Endothelial cell of umbilical vein (primary cell): ENCODE results near the gene RPH3AL. TPM values are rescaled to one million over a fixed set of nuclear protein-coding genes. Genes with fewer than 3 reads are reported as not detected.

Experiments
- BruUV-seq: library from RNA; stranded (reverse); fragments of 400-500 nt; replicated peaks from 2 replicates; lab custom pipeline; 2021; lab: Mats Ljungman, UMichigan
- CTCF ChIA-PET: fragments of 300-600, 350-600 bp; sonication (Branson Sonifier 250); formaldehyde crosslinking; loops from one replicate; lab custom pipeline; 2021; ENCODE audit warnings: antibody characterized with exemption, inconsistent platforms; lab: Charles Lee
- POLR2A ChIA-PET: fragments of 300-600, 350-600 bp; sonication (Branson Sonifier 250); formaldehyde crosslinking; loops from one replicate; lab custom pipeline; 2021; ENCODE audit warnings: antibody characterized with exemption, inconsistent platforms; lab: Charles Lee
- DNase-seq: peaks from one replicate; pipeline ENCODE4 v3.0.0-alpha.2; 2011; ENCODE audit warnings: low read depth, low spot score
- FAIRE-seq: peaks from 2 replicates; lab custom pipeline; 2011; peaks lifted over from hg19 to GRCh38; lab: Jason Lieb, UNC
- H2AFZ ChIP-seq: 2 replicates; pipeline ENCODE4 v1.6.0; 2012; ENCODE audit warnings: low read depth, low read length, control low read depth, inconsistent platforms
- H3K27ac ChIP-seq: 2 replicates; pipeline ENCODE4 v1.5.1; 2011; ENCODE audit warnings: low read depth, mild to moderate bottlenecking, control low read depth, low read length, moderate library complexity; ENCODE audit not compliant: insufficient read depth
- H3K27me3 ChIP-seq, 2 experiments: 2 replicates each; pipeline versions ENCODE4 v1.6.0 to v1.6.1; 2011; ENCODE audit warnings: low read length in 2 of 2, mixed read lengths in 1 of 2; ENCODE audit not compliant: control insufficient read depth in 2 of 2, insufficient read depth in 2 of 2
- H3K36me3 ChIP-seq, 2 experiments: 2 replicates in 1 of 2; 3 replicates in 1 of 2; pipeline ENCODE4 v1.5.1; 2011; ENCODE audit warnings: low read length in 2 of 2, mild to moderate bottlenecking in 1 of 2, moderate library complexity in 1 of 2; ENCODE audit not compliant: control insufficient read depth in 2 of 2, insufficient read depth in 2 of 2; ENCODE audit errors: extremely low read depth in 1 of 2
- H3K4me1 ChIP-seq: 3 replicates; pipeline ENCODE4 v1.5.1; 2011; ENCODE audit warnings: mild to moderate bottlenecking, low read length; ENCODE audit not compliant: control insufficient read depth, insufficient read depth; ENCODE audit errors: extremely low read depth
- H3K4me2 ChIP-seq: 2 replicates; pipeline ENCODE4 v1.6.1; 2011; ENCODE audit warnings: low read length, control low read depth, mixed read lengths; ENCODE audit not compliant: insufficient read depth
- H3K4me3 ChIP-seq, 3 experiments: fragments of 200-600 bp in 1 of 3; sonication (generic), shearing (Covaris generic) in 1 of 3; replicated peaks in 1 of 3; 2 replicates each; pipeline ENCODE4 v1.5.1; 2011 to 2016; ENCODE audit warnings: control low read depth in 3 of 3, low read length in 3 of 3, mild to moderate bottlenecking in 2 of 3, inconsistent platforms in 1 of 3, low read depth in 1 of 3, moderate library complexity in 1 of 3; ENCODE audit not compliant: insufficient read depth in 1 of 3
- H3K79me2 ChIP-seq: 2 replicates; pipeline ENCODE4 v1.6.0; 2012; ENCODE audit warnings: low read length, inconsistent platforms; ENCODE audit not compliant: control insufficient read depth, insufficient read depth
- H3K9ac ChIP-seq: replicated peaks from 2 replicates; pipeline ENCODE3; 2011; ENCODE audit warnings: low read length, control low read depth; ENCODE audit not compliant: insufficient read depth; ENCODE audit errors: extremely low read depth
- H3K9me1 ChIP-seq: replicated peaks from 3 replicates; pipeline ENCODE4 v1.6.0; 2011; ENCODE audit warnings: mild to moderate bottlenecking, low read length; ENCODE audit not compliant: control insufficient read depth, insufficient read depth; ENCODE audit errors: extremely low read depth
- H3K9me3 ChIP-seq: replicated peaks from 2 replicates; pipeline ENCODE4 v1.5.1; 2012; ENCODE audit warnings: low read length, inconsistent platforms; ENCODE audit not compliant: control insufficient read depth, insufficient read depth
- H4K20me1 ChIP-seq: replicated peaks from 2 replicates; pipeline ENCODE3; 2011; ENCODE audit warnings: mild to moderate bottlenecking, low read length; ENCODE audit not compliant: control insufficient read depth, insufficient read depth; ENCODE audit errors: extremely low read depth
- CTCF ChIP-seq, 2 donors: IDR thresholded peaks; 1 replicate in 1 of 2; 2 replicates in 1 of 2; pipeline ENCODE4 v1.5.1; 2011; ENCODE audit warnings: low read length in 2 of 2, mild to moderate bottlenecking in 2 of 2, moderate library complexity in 2 of 2, control low read depth in 1 of 2, inconsistent platforms in 1 of 2, low read depth in 1 of 2; ENCODE audit not compliant: insufficient read depth in 1 of 2; ENCODE audit errors: extremely low read depth in 1 of 2
- EZH2 ChIP-seq: IDR thresholded peaks from 2 replicates; pipeline ENCODE4 v1.6.1; 2012; ENCODE audit warnings: borderline replicate concordance, low read depth, mild to moderate bottlenecking, moderate library complexity, low read length, inconsistent platforms; ENCODE audit not compliant: severe bottlenecking
- FOS ChIP-seq: IDR thresholded peaks from 2 replicates; pipeline ENCODE4 v1.6.1; 2011; ENCODE audit warnings: mild to moderate bottlenecking, low read length, moderate library complexity, borderline replicate concordance; ENCODE audit not compliant: insufficient read depth
- GATA2 ChIP-seq: IDR thresholded peaks from 2 replicates; pipeline ENCODE4 v1.7.0; 2011; ENCODE audit warnings: low read depth, mild to moderate bottlenecking, moderate library complexity, mixed read lengths, low read length; ENCODE audit not compliant: insufficient read length, insufficient read depth
- JUN ChIP-seq: IDR thresholded peaks from 2 replicates; pipeline ENCODE4 v1.6.1; 2011; ENCODE audit warnings: borderline replicate concordance, low read depth; ENCODE audit not compliant: insufficient read length, insufficient read depth
- MAX ChIP-seq: IDR thresholded peaks from 2 replicates; pipeline ENCODE4 v1.6.1; 2011; ENCODE audit not compliant: insufficient read depth, insufficient read length
- MYC ChIP-seq: IDR thresholded peaks from one replicate; pipeline ENCODE4 v1.6.1; 2011; ENCODE audit warnings: mild to moderate bottlenecking, low read depth, low read length
- POLR2A ChIP-seq: IDR thresholded peaks from 2 replicates; pipeline ENCODE4 v1.6.1; 2012; ENCODE audit warnings: low read depth, mild to moderate bottlenecking, control low read depth, low read length
- POLR2AphosphoS5 ChIP-seq: IDR thresholded peaks from 2 replicates; pipeline ENCODE4 v1.6.1; 2012; ENCODE audit warnings: low read depth, mild to moderate bottlenecking, control low read depth, low read length, moderate library complexity; ENCODE audit not compliant: insufficient read depth
- dilution Hi-C: fragments of 300-500 bp; cut with MboI; formaldehyde crosslinking; loops from one replicate; pipeline ENCODE4 v1.15.0; 2019; ENCODE audit warnings: low sequenced_read_pairs; ENCODE audit not compliant: extremely low pct_ligation_motif_present
- intact Hi-C: fragments of 100-400 bp; cut with micrococcal nuclease; formaldehyde crosslinking; loops from one replicate; pipeline ENCODE4 v1.10.0; 2022
- polyA plus RNA-seq, 4 experiments: library from polyadenylated mRNA; depleted of rRNA in 3 of 4; stranded (reverse) in 3 of 4; unstranded in 1 of 4; fragments of >200 nt; gene quantifications; 2 replicates each; pipeline versions ENCODE4 v1.2.1 to v1.2.3, GENCODE V29; 2011 to 2012; ENCODE audit warnings: missing spikeins in 1 of 4
- total RNA-seq: library from RNA; stranded (reverse); gene quantifications from 2 replicates; pipeline ENCODE4 v1.2.3, GENCODE V29; 2021

RPH3AL gene
- total and polyA plus RNA-seq, 2 donors (not counting 3 experiments of a cell fraction or from before 2014, with no cell fraction given), result 4.1 to 7.0 TPM

- no peak overlapping the region for H3K4me3 ChIP-seq
- CTCF ChIA-PET, result interaction anchor here (1.4 to 4.2 kb wide), 5 partner anchors 43 to 145 kb away, joined by 4 to 22 read pairs (median 5); no protein-coding TSS in a partner anchor
- H3K9me3 ChIP-seq, result no peaks in the 10 kb centered on the region
- H3K27me3 ChIP-seq, result no peaks in the 10 kb centered on the region
- no peak overlapping the region for H2AFZ ChIP-seq
- H3K9me1 ChIP-seq, result no peaks in the 10 kb centered on the region
- POLR2A ChIA-PET, result no interaction called here
- dilution Hi-C loops (no loop called here), intact Hi-C loops (loop anchor here (2.0 kb wide), 3 partner anchors 77 to 165 kb away; no protein-coding TSS in a partner anchor)
- no peaks in the 10 kb centered on the region for H3K79me2 ChIP-seq
- H3K9ac ChIP-seq, result no peak overlapping the region
- DNase-seq (no peak), FAIRE-seq (no peak)
- no peak overlapping the region for H3K4me2 ChIP-seq
- TF ChIP-seq FOS, result no peak
- no peak for TF ChIP-seq EZH2
- no peak for TF ChIP-seq MYC
- no peak for TF ChIP-seq JUN
- TF ChIP-seq POLR2AphosphoS5, result no peak
- TF ChIP-seq POLR2A, result no peak
- TF ChIP-seq MAX, result no peak
- no peak for TF ChIP-seq GATA2
- no peak for TF ChIP-seq CTCF (IDR thresholded peaks at IDR 0.05; ENCODE audit: extremely low read depth in 1 of 2, insufficient read depth in 1 of 2, low read depth in 1 of 2, low read length in 2 of 2)
- no peak overlapping the region for H3K27ac ChIP-seq
- H4K20me1 ChIP-seq, result no peaks in the 10 kb centered on the region
- no TSS peak for BruUV-seq
- H3K4me1 ChIP-seq, result no peaks in the 10 kb centered on the region
- no peaks in the 10 kb centered on the region for H3K36me3 ChIP-seq
Measured at GRCh38 chr17:307741-308507, 44.7 kb downstream of the RPH3AL start.
